DMS 273 treated with DMSO at 0.1 percent for 48 hours (cell line): Measurements from ENCODE around the gene PCGF1.

Source experiments
- DNase-seq: peaks from one replicate; lab custom pipeline; 2025; lab: John Stamatoyannopoulos, UW

Gene PCGF1

DNA sequence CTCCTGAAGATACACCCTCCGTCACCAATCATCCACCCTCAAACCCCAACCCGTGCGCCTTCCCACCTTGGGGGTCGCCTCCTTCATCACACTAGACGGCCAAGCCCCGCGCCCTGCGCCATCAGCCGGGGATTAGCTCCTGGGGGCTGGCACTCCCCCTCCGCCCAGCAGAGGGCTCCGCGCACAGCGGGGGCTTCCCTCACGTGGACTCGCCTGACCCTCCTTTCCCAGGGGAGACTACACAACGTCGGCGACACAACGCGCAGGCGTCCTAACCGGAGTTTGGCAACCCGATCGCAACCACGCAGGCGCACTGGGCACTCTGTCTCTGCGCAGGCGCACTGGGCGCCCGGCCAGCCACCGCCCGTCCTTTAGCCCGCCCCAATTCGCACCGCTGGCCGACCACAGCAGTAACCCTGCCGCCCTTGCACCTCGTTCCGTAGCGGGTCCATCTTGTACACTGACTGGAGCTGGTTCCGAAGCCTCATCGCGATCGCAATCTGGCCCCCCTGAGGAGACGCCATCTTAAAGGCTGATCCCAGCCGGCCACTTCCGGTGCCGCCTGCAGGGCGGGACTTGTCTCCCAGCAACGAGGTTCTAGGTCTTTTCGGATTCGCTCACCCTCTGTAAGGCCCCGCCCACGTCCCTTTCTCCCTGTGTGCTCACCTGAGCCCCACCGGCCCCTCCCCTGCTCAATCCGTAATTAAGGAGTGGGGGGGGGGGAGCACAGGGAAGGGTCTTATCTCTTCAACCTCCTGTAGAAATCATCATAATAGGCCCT lies at the start of gene PCGF1:
TSS of gene PCGF1 (minus strand) at position 551 of the 781 bp plus-strand sequence. CDS start at position 524, 27 bp downstream.
- DNase-seq, result peak; percentile 97

DNA sequence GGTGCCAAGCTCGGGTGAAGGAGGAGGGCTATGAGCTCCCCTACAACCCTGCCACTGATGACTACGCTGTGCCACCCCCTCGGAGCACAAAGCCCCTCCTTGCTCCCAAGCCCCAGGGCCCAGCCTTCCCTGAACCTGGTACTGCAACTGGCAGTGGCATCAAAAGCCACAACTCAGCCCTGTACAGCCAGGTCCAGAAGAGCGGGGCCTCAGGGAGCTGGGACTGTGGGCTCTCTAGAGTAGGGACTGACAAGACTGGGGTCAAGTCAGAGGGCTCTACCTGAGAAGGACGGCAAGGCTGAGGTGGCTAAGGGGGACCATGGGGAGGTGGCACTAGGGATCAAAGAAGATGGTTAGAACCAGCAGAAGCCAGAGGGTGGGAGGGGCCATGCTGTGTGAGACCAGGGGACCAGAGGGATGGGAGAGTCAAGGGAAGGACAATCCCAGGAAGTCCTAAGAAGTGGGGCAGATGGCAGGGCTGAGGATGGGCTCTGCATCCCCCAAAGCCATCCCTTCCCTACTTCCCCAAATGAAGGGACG lies 49.4 kb upstream of the PCGF1 start:
- DNase-seq, result no peak

GRCh38 chr2:74556159-74556558 lies 48.7 kb upstream of the PCGF1 start:
- no peak for DNase-seq

DNA sequence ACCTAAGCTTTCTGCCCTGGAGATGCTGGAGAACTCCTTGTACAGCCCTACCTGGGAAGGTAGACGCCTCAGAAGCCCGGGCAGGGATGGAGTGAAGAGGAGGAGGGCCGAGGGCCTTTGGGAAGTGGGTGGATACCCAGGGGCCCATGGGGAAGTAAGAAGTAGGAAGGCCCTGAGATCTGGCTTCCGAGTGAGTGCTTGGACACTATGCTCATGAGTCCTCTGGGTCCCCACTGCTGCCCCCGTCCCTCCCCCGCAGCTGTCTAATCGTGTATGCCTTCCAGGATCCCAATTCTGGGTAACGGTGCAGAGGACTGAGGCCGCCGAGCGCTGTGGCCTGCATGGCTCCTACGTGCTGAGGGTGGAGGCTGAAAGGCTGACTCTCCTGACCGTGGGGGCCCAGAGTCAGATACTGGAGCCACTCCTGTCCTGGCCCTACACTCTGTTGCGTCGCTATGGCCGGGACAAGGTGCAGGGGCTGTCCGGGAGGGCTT lies 48.2 kb upstream of the PCGF1 start:
- DNase-seq, result no peak

DNA sequence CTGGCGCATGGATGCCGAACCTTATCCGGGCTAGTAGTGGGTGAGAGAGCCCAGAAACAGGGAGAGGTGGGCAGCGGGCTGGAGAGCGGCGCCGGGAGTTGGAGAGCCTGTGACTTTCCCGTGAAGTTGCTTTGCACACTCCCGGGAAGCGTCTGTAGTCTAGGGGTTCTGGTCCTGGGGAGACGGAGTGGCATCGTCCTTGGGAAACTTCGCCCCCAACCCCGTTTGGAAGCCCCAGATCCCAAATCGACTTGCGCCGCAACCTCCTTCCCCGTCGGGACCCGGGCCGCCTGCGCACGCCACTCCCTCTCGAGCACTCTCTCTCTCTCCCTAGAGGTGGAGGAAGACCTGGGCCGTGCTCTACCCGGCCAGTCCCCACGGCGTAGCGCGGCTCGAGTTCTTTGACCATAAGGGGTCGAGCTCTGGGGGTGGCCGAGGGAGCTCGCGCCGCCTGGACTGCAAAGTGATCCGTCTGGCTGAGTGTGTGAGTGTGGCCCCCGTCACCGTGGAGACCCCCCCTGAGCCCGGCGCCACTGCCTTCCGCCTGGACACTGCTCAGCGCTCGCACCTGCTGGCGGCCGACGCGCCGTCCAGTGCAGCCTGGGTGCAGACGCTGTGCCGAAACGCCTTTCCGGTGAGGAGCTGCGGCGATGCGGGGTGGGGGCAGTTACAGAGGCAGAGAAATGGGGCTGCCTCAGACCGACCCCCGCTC lies 47.5 kb upstream of the PCGF1 start:
- no peak for DNase-seq

GRCh38 chr2:74553892-74554819 lies 46.7 kb upstream of the PCGF1 start, which contains the start of the genes DOK1 and LOXL3:
DOK1 (plus strand) TSS chr2:74554720; CDS start chr2:74554755, 35 bp downstream.
LOXL3 (minus strand) TSS chr2:74553942; CDS start chr2:74552634, 1,308 bp downstream.
- DNase-seq, result peak; percentile 27

GRCh38 chr2:74552914-74553811 lies 45.7 kb upstream of the PCGF1 start:
- no peak for DNase-seq

GRCh38 chr2:74551942-74552913 lies 44.7 kb upstream of the PCGF1 start:
- DNase-seq, result no peak

DNA sequence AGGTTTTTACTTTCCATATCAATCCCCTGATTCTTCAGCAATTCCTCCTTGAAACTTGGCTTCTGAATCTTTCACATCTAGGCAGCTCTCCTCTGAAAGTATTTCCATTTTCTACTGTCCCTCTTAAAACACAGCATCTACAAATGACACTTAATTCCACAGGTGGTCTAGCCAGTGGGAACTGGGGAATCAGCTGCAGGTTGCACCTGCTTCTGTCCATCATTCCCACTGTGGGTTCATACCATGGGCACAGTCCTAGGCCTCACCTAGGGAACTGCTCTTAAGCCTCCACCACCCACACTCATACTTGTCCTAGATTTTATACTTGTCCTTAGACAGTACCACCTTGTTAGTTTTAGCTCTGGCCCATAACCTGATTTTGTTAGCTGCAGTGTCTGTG lies 44.0 kb upstream of the PCGF1 start:
- DNase-seq, result no peak

DNA sequence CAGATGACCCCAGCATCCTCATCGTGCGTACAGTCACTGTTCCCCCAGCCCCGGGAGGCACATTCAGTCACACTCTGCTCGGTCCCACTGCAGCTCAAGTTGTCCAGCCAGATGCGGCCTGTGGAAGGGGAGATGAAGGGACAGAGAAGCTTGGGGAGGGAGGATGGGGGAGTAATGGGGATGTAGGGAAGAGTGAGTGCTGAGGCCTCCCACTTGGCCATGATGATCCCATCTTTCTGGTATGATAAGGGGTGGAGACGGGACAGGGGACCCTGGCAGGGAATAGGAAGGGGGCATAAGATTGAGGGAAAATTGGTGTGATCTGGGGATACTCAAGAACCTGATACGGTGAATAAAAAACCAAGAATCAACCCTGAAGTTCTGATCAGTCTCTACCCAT lies 42.7 kb upstream of the PCGF1 start:
- DNase-seq, result no peak

- no peak for DNase-seq
These were observed 41.7 kb upstream of the PCGF1 start for GRCh38 chr2:74548900-74549826.

DNA sequence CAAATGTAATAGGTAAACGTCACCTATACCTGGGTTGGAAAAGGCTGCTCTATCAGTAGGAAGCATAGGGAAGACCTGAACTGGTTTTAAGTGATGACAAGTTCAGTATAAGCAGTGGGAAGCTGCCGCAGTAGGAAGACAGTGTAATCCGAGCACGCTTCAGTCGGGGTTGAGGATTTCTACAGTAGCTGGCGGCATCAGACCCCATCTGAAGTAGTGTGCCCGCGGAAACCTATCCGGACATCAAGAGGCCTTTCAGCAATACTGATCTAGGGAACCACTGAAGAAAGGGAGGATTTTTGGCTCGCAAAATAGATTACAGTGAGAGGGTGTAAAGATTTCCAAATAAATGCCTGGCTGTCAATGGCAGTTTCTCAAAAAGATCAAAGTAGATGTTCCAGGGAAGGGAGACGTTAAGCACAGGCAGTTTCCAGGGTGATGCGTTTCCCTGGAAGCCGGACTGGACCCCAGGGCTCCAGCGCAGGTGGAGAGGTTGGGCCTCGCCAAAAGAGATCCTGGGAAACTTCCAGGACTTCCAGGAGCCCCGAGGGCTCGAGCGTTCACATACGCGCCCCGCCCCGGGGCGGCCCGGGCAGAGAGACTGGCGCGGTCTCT lies 40.9 kb upstream of the PCGF1 start:
- DNase-seq, result no peak

DNA sequence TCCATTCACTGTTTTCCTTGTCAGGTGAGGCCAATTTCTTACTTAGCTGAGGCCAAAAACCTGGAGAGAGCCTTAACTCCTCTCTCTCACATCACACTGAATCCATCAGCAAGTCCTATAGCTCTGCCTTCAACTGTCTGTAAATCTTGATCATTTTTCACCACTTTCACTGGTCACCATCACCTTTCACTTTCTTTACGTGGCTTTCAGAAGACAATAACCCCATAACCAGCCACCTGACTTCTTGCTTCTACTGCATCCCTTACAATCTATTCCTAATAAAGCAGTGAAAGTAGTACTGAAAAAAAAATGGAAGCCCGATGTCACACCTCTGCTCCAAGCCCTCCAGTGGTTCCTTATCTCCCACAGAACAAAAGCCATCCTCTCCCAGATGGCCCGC lies 38.5 kb upstream of the PCGF1 start:
- DNase-seq, result no peak

- no peak for DNase-seq
These were observed 37.1 kb upstream of the PCGF1 start for GRCh38 chr2:74544634-74545033.

GRCh38 chr2:74542978-74543377 lies 35.5 kb upstream of the PCGF1 start:
- DNase-seq, result no peak

DNA sequence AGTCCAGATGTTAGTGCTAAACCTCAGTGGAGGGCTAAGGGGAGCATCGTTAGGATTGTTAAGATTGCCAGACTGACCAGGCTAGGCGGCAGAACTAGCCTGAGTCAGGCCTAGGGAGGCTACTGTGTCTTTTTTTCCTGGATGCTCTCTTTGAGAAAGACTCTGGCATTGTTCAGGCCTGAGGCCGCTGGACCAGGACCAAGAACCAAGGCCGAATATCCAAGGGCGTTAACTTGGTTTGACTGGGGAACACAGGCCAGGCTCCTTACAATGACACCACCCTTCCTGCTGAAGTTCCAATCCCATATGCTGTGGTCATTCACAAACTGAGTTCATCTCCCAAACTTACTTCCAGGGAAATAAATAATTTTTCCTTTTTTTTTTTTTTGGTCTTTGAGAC lies 32.8 kb upstream of the PCGF1 start:
- DNase-seq, result no peak

GRCh38 chr2:74538881-74539339 lies 31.4 kb upstream of the PCGF1 start:
- DNase-seq, result no peak

DNA sequence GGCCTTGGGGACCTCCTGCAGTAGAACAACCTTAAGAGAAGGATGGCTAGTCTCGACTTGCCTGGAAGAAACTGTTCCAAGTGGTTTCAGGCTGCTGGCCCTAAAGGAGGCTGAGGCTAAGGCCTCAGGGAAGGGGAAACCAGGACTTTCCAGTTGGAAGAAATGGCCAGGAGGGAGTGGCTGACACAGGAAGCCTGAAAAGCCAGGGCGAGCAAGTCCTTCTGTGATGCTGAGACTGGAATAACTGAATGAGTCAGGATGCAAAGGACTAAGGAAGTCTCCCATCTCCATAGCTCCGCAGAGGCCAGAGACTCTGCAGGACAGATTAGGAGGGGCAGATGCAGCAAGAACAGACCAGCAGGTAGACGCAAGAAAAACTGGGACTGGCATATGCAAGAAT lies 29.6 kb upstream of the PCGF1 start:
- DNase-seq, result no peak
